HG02885 (cell line): ENCODE results near the gene SGCG.
"Not testable (repeated sequence)": the region's sequence is repeated elsewhere in the genome, so short reads cannot be mapped to it uniquely, and the experiment has no call there.

ENCODE experiments used
- ATAC-seq: cut with Tn5 transposase; IDR thresholded peaks from one replicate; pipeline ENCODE4 v1.9.1; 2021; ENCODE audit warnings: mild to moderate bottlenecking; ENCODE audit not compliant: unreplicated experiment, poor library complexity

Gene SGCG, protein sequence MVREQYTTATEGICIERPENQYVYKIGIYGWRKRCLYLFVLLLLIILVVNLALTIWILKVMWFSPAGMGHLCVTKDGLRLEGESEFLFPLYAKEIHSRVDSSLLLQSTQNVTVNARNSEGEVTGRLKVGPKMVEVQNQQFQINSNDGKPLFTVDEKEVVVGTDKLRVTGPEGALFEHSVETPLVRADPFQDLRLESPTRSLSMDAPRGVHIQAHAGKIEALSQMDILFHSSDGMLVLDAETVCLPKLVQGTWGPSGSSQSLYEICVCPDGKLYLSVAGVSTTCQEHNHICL

GRCh38 chr13:23180711-23181110 lies at the start of gene SGCG:
Gene SGCG (plus strand): TSS chr13:23180979. CDS start chr13:23203695, 22,716 bp downstream.
- no peak for ATAC-seq

GRCh38 chr13:23134542-23134941 lies 46.2 kb upstream of the SGCG start:
- no peak for ATAC-seq

- ATAC-seq, result no peak
Measured at GRCh38 chr13:23140492-23140891, 40.3 kb upstream of the SGCG start.

DNA sequence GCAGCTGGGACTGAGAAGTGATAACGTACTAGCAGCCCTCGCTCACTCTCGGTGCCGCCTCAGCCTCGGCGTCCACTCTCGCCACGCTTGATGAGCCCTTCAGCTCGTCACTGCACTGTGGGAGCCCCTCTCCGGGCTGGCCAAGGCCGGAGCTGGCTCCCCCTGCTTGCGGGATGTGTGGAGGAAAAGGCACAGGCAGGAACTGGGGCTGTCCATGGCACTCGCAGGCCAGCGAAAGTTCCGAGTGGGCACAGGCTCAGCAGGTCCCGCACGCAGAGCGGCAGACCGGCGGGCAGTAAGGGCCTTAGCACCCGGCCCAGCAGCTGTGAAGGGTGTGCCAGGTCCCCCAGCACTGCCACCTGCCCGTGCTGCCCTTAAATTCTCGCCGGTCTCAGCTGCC lies 38.8 kb upstream of the SGCG start:
- no peak for ATAC-seq

DNA sequence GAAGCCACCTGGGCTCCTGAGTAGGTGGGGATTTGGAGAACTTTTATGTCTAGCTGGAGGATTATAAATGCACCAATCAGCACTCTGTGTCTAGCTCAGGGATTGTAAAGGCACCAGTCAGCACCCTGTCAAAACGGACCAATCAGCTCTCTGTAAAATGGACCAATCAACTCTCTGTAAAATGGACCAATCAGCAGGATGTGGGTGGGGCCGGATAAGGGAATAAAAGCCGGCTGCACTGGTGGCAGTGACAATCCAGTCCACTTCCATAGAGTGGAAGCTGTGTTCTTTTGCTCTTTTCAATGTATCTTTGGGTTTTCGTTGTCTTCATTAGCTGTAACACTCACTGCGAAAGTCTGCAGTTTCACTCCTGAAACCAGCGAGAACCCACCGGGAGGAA lies 38.2 kb upstream of the SGCG start:
- not testable (repeated sequence) for ATAC-seq

DNA sequence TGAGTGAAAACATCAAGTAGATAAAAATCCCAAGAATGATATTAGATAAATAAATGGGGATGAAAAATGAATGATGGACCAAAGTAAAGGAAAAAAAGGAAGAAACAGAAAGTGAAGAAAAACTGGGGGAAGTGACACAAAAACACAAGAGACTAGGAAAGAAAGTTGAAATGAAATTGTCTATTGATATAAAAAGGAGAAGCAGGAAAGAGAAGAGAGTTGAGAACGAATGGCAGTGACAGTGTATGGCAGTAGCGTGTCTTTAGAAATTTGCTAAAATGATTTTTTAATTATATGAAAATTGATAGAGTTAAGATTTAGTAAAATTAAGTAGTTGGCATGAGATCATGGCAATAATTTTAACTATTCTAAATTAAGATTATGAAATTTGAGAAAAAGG lies 36.3 kb upstream of the SGCG start:
- ATAC-seq, result no peak

DNA sequence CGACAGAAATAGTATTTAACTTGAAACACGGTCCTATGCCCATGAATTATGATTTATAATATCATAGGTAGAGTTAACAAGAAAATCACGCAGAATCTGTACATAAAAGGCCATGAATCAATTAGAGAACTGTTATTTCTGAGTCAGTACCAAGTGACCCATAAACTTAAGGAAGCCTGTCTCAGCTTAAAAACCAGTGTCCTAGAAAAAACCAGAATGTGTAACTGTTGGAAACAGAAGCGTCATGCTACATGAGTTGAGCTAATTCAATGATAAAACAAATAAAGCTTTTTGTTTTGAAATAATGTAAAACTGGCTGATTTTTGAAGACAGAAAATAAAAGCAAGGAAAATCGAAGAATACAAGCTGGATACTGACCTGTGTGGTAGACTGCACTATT lies 34.8 kb upstream of the SGCG start:
- ATAC-seq, result no peak

- ATAC-seq, result no peak
Measured at GRCh38 chr13:23146811-23147625, 33.8 kb upstream of the SGCG start.

DNA sequence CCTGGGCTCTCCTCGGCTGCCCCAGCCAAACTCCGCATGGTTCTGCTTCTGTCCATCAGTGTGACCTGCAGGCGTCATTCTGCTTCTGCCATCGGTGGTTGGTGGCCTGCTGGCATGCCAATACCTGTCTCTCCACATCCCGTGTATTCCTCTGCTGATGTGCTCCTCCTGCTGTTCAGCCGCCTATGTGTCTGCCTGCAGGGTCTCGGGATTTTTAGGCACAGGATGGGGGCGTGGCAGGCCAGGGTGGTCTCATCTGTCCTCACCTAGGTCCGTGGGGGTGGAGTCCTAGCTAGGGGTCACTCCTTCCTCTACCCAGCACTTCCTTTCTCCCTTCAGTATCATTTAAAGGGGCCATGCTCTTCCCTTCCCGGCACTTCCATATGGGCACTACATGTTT lies 33.0 kb upstream of the SGCG start:
- ATAC-seq, result no peak

- no peak for ATAC-seq
Measured at GRCh38 chr13:23157781-23158180, 23.0 kb upstream of the SGCG start.

DNA sequence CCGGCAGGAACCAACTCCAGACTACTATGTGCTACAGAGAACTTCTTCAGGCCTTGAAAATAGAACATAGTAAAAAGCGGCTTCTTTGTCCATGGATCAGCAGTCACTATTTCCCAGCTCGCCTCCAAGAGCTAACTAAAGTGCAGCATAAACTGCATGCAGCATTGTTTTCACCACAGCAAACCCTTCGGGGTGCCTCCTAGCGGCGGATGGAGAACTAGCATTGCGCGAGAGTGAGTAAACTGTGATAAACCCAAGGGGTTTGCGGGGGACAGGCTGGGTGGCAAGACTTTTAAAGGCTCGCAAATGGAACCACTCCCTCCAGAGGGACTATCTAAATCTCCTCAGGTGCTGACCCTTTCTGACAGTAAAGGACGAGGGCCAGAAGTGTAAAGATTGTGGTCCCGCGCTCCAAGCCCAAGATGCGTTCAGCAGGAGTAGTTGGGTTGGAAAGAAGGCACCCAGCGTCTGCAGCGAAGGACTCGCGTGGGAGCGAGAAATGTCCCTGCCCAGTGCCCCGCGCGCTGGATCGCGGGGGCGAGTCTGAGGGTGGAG lies 21.5 kb upstream of the SGCG start:
- no peak for ATAC-seq

- ATAC-seq, result no peak
Measured at GRCh38 chr13:23159760-23160637, 20.8 kb upstream of the SGCG start.

- ATAC-seq, result no peak
Measured at GRCh38 chr13:23160638-23161480, 19.9 kb upstream of the SGCG start.

DNA sequence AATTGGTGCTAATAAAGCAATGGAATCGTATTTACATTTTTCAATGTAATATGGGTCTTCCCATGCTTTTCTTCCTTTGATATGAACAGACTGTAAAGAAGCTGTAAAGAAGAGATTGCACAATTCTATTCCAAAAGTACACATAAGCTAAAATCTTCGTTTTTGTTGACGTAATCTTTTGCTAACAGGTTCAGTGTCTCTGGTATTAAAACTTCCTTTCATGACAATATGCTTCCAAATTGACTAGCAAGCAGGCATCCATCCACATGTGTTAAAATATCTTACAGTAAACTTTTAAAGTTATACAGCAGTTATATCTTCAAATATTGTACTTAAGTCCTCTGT lies 19.3 kb upstream of the SGCG start:
- no peak for ATAC-seq

DNA sequence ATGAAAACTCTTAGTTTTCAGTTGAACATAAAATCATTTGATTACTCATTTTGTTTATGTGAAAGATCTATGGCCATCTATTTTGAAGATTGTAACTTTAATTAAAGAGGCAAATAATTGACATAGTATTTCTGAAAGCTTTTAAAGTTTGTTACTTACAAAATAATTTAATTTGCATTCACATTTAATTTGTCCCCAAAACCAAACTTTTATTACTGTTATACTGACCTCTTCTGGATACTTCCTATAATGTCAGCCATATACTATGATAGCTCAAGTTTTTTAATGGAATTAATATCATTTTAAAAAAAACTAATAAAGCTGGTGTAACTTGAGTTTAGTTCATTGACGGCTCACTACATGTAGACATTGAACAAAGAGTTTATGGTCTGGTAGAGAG lies 4.9 kb upstream of the SGCG start:
- ATAC-seq, result no peak

- no peak for ATAC-seq
Measured at GRCh38 chr13:23182142-23182541, 1.4 kb downstream of the SGCG start.

DNA sequence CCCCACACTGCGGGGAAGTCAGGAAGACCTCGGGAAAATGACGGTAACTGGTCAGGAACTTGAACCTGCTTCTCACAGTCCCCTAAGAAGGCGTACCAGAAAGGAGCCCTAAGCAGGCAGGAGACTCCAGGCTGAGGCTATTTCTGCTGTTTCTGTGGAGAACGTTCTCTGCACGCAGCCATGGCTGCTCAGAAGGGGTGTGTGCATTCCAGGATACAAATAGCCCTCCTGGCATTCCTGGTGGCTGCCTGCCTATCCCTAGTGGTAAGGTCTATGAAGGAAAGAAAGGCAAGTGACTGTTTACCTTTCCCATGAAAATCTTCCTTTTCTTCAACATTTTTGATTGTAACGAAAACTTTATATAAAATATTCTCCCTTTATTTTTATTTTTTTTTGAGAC lies 2.5 kb downstream of the SGCG start:
- no peak for ATAC-seq

DNA sequence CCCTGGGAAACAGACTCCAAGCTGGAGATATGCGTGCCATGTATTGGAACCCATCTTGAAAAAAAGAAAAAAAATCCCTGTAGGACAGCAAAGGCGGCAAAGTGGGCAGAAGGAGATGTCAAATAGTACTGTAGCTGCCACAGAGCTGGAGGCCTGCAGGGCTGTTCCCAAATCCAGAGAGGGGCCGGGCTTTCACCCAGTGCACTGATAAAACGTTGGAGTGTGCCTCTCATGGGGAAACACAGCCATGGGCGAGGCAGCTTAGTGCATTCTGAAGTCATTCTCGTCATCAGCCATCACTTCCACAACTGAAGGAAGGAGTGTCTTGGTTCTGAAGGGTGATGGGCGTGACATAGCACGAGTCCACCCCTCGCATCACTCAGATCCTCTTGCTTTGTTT lies 4.8 kb downstream of the SGCG start:
- no peak for ATAC-seq

GRCh38 chr13:23201870-23202269 lies 21.1 kb downstream of the SGCG start:
- no peak for ATAC-seq

GRCh38 chr13:23202383-23202782 lies 21.6 kb downstream of the SGCG start:
- ATAC-seq, result no peak
